ENCODE data around the gene SURF1. TPM values are rescaled to one million over a fixed set of nuclear protein-coding genes. Genes with fewer than 3 reads are reported as not detected.
"Not testable (repeated sequence)": the region's sequence is repeated elsewhere in the genome, so short reads cannot be mapped to it uniquely, and the experiment has no call there.

Gene SURF1
- total RNA-seq, 1 experiment from 2014 or later: 57.5 TPM

DNA sequence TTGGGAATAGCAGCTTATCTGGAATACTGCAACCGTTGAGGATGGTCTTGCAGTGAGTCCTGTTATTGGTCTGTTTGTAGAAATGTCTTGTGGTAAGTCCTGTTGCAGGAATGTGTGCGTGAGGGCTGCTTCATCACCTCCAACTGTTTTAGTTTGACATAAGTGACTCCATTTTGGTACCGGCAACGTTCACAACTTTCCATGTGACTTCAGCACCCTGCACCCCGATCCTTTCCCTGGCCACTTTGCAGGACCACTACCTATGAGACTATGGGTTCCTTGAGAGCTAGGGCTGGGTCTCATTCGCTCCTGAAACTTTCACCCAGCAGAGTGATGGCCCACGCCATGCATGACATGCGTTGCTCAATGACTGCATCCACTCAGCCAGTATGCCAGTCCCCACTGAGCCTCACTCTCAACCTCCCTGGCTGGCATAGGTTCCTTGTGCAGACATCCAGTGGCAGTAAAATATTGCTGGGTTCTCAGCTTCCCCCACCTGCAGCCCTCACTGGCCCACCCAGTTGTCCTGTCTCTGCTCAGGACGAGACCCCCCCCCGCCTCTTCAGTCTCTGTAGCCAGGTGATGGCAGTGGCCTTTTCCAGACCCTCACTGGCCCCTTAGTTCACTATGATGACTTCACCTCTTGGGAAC, 28.3 kb downstream of the SURF1 start:
- CTCF ChIA-PET: interaction anchor here (0.7 kb wide), 1 partner anchor 145 kb away, joined by 5 read pairs; no protein-coding TSS in a partner anchor
- Mint-ChIP-seq H3K4me3 (ENCODE audit: unreplicated experiment) (no peak overlapping the region), H3K27me3 (ENCODE audit: insufficient read depth, unreplicated experiment) (no peaks in the 10 kb centered on the region), H3K27ac (ENCODE audit: unreplicated experiment) (no peak overlapping the region), H3K36me3 (ENCODE audit: insufficient read depth, unreplicated experiment) (peaks cover 42% of the 10 kb centered on the region), H3K4me1 (ENCODE audit: low read depth, unreplicated experiment) (no peaks in the 10 kb centered on the region), H3K9me3 (ENCODE audit: unreplicated experiment) (peaks cover 10% of the 10 kb centered on the region)
- no TSS peak for BruUV-seq (replicated peaks)
- POLR2A ChIA-PET: no interaction called here
- Histone ChIP-seq H3K27me3 (replicated peaks; ENCODE audit: control insufficient read depth, insufficient read depth, low read length) (no peaks in the 10 kb centered on the region), H3K9me3 (peaks cover 12% of the 10 kb centered on the region; the same call in 1 of the 2 replicates), H3K4me3 (ENCODE audit: low read depth, low read length) (no peak overlapping the region), H3K4me1 (no peaks in the 10 kb centered on the region), H3K36me3 (ENCODE audit: control insufficient read depth, insufficient read depth, low read length) (peaks cover 8% of the 10 kb centered on the region)
- intact Hi-C loops (cut with micrococcal nuclease; ENCODE audit: unreplicated experiment): no loop called here
- TF ChIP-seq, protein P1, sequence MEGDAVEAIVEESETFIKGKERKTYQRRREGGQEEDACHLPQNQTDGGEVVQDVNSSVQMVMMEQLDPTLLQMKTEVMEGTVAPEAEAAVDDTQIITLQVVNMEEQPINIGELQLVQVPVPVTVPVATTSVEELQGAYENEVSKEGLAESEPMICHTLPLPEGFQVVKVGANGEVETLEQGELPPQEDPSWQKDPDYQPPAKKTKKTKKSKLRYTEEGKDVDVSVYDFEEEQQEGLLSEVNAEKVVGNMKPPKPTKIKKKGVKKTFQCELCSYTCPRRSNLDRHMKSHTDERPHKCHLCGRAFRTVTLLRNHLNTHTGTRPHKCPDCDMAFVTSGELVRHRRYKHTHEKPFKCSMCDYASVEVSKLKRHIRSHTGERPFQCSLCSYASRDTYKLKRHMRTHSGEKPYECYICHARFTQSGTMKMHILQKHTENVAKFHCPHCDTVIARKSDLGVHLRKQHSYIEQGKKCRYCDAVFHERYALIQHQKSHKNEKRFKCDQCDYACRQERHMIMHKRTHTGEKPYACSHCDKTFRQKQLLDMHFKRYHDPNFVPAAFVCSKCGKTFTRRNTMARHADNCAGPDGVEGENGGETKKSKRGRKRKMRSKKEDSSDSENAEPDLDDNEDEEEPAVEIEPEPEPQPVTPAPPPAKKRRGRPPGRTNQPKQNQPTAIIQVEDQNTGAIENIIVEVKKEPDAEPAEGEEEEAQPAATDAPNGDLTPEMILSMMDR (IDR thresholded peaks at IDR 0.05; ENCODE audit: insufficient read depth in 1 of 2, low read depth in 1 of 2, low read length in 1 of 2, severe bottlenecking in 1 of 2, unreplicated experiment in 1 of 2): no peak
- DNase-seq: no peak

DNA sequence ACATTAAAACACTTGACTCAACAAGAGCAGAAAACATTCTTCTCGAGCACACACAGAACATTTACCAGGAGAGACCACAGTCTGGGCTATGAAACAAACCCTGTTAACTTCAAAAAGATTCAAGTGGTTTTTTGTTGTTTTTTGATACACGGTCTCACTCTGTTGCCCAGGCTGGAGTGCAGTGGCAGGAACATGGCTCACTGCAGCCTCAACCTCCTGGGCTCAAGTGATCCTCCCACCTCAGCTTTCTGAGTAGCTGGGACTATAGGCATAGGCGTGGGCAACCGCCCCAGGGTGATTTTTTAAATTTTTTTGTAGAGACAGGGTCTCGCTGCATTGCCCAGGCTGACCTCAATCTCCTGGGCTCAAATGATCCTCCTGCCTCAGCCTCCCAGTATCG, 29.3 kb downstream of the SURF1 start:
- H3K27me3 ChIP-seq (replicated peaks; ENCODE audit: control insufficient read depth, insufficient read depth, low read length); H3K36me3 ChIP-seq (ENCODE audit: control insufficient read depth, insufficient read depth, low read length); intact Hi-C loops (cut with micrococcal nuclease; ENCODE audit: unreplicated experiment); H3K4me3 Mint-ChIP-seq (ENCODE audit: unreplicated experiment); POLR2A ChIA-PET; DNase-seq; H3K27ac Mint-ChIP-seq (ENCODE audit: unreplicated experiment); H3K4me1 Mint-ChIP-seq (ENCODE audit: low read depth, unreplicated experiment); H3K27me3 Mint-ChIP-seq (ENCODE audit: insufficient read depth, unreplicated experiment); BruUV-seq (replicated peaks); CTCF ChIA-PET; H3K9me3 Mint-ChIP-seq (ENCODE audit: unreplicated experiment); H3K4me3 ChIP-seq (ENCODE audit: low read depth, low read length); H3K4me1 ChIP-seq: not testable (repeated sequence)
- H3K36me3 Mint-ChIP-seq (ENCODE audit: insufficient read depth, unreplicated experiment): peaks cover 33% of the 10 kb centered on the region
- H3K9me3 ChIP-seq: peaks cover 12% of the 10 kb centered on the region; the same call in 1 of the 2 replicates

DNA sequence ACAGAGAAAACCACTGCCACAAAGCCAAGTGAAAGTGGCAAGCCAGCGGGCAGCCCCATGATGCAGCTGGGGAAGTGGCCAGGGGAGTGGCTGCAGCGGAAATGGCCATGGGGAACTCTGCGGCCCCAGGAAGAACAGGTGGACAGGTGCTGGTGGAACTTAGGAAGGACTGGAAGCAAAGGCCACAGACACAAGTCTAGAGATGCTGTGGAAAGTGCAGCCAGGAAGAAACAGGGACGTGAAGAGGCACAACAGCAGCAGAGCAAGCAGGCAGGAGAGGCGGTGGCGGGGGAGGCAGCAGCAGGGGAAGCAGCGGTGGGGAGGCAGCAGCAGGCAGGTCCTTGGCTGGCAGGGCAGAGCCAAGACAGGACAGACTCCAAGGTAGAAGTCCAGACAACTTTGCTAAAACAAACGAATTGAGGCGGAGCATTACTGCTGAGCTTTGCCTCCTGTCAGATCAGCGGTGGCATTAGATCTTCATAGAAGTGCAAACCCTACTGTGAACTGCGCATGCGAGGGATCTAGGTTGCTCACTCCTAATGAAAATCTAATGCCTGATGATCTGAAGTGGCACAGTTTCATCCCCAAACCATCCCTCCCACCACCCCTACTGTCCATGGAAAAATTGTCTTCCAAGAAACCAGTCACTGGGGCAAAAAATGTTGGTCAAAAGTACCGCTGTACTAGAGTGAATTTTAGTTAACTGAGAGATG, 32.1 kb downstream of the SURF1 start:
- TF ChIP-seq, protein P1 (IDR thresholded peaks at IDR 0.05; ENCODE audit: insufficient read depth in 1 of 2, low read depth in 1 of 2, low read length in 1 of 2, severe bottlenecking in 1 of 2, unreplicated experiment in 1 of 2): no peak
- Histone ChIP-seq H3K4me3 (ENCODE audit: low read depth, low read length) (no peak overlapping the region), H3K27me3 (replicated peaks; ENCODE audit: control insufficient read depth, insufficient read depth, low read length) (no peaks in the 10 kb centered on the region), H3K36me3 (ENCODE audit: control insufficient read depth, insufficient read depth, low read length) (no peaks in the 10 kb centered on the region), H3K4me1 (no peaks in the 10 kb centered on the region), H3K9me3 (peaks cover 12% of the 10 kb centered on the region; the same call in 1 of the 2 replicates)
- H3K9me3 Mint-ChIP-seq (ENCODE audit: unreplicated experiment): peaks cover 10% of the 10 kb centered on the region
- H3K4me3 Mint-ChIP-seq (ENCODE audit: unreplicated experiment): no peak overlapping the region
- DNase-seq: no peak
- ChIA-PET CTCF (no interaction called here), POLR2A (no interaction called here)
- H3K27ac Mint-ChIP-seq (ENCODE audit: unreplicated experiment): no peak overlapping the region
- H3K36me3 Mint-ChIP-seq (ENCODE audit: insufficient read depth, unreplicated experiment): peaks cover 13% of the 10 kb centered on the region
- intact Hi-C loops (cut with micrococcal nuclease; ENCODE audit: unreplicated experiment): no loop called here
- H3K4me1 Mint-ChIP-seq (ENCODE audit: low read depth, unreplicated experiment): no peaks in the 10 kb centered on the region
- BruUV-seq (replicated peaks): no TSS peak
- no peaks in the 10 kb centered on the region for H3K27me3 Mint-ChIP-seq (ENCODE audit: insufficient read depth, unreplicated experiment)

Measured in Caco-2 (cell line).